GM10248 (cell line): ENCODE results near the gene CNOT1.

ENCODE experiments used
- CTCF ChIA-PET: fragments of 300-600 bp; sonication (Branson Sonifier 250); formaldehyde crosslinking; extraction: SDS; loops from one replicate; lab custom pipeline; 2021; ENCODE audit warnings: antibody characterized with exemption; lab: Yijun Ruan, JAX
- POLR2A ChIA-PET: fragments of 350-650 bp; sonication (Branson Sonifier 250); formaldehyde crosslinking; extraction: SDS; loops from one replicate; lab custom pipeline; 2020; ENCODE audit warnings: antibody characterized with exemption; lab: Yijun Ruan, JAX
- DNase-seq: peaks from one replicate; pipeline ENCODE4 v3.0.0; 2012; ENCODE audit errors: extremely low spot score
- TF ChIP-seq, protein P1 (sequence below): IDR thresholded peaks from 2 replicates; pipeline ENCODE4 v1.5.1; 2012; ENCODE audit warnings: mild to moderate bottlenecking, low read depth; ENCODE audit errors: extremely low read depth, missing control alignments, control extremely low read depth

CNOT1 gene

DNA sequence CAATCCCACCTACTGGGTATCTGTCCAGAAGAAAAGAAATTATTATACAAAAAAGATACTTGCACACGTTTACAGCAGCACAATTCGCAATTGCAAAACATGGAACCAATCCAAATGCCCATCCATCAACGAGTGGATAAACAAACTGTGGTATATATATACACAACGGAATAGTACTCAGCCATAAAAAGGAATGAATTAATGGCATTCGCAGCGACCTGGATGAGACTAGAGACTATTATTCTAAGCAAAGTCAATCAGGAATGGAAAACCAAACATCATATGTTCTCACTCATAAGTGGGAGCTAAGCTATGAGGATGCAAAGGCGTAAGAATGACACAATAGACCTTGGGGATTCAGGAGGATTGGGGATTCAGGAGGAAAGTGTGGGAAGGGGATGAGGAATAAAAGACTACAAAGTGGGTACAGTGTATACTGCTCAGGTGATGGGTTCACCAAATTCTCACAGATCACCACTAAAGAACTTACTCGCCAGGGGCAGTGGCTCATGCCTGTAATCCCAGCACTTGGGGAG is 21.0 kb downstream of the CNOT1 start:
- TF ChIP-seq, protein P1, sequence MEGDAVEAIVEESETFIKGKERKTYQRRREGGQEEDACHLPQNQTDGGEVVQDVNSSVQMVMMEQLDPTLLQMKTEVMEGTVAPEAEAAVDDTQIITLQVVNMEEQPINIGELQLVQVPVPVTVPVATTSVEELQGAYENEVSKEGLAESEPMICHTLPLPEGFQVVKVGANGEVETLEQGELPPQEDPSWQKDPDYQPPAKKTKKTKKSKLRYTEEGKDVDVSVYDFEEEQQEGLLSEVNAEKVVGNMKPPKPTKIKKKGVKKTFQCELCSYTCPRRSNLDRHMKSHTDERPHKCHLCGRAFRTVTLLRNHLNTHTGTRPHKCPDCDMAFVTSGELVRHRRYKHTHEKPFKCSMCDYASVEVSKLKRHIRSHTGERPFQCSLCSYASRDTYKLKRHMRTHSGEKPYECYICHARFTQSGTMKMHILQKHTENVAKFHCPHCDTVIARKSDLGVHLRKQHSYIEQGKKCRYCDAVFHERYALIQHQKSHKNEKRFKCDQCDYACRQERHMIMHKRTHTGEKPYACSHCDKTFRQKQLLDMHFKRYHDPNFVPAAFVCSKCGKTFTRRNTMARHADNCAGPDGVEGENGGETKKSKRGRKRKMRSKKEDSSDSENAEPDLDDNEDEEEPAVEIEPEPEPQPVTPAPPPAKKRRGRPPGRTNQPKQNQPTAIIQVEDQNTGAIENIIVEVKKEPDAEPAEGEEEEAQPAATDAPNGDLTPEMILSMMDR: no peak
- DNase-seq: no peak
- POLR2A ChIA-PET: no interaction called here
- CTCF ChIA-PET: interaction anchor here (1.4 kb wide), 1 partner anchor 15 kb away, joined by 3 read pairs; no protein-coding TSS in a partner anchor

DNA sequence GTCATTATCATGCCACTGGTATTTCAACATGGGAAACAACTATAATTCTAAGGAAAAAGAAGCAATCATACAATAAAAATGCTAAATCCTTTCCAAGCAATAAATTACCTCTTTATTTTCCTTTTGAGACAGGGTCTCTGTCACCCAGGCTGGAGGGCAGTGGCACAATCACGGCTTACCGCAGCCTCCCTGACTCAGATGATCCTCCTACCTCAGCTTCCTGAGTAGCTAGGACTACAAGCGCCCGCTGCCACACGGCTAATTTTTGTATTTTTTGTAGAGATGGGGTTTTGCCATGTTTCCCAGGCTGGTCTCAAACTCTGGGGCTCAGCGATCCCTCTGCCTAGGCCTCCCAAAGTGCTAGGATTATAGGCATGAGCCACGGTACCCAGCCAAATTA is 24.1 kb downstream of the CNOT1 start:
- ChIA-PET POLR2A (no interaction called here), CTCF (no interaction called here)
- TF ChIP-seq, protein P1: no peak
- no peak for DNase-seq

DNA sequence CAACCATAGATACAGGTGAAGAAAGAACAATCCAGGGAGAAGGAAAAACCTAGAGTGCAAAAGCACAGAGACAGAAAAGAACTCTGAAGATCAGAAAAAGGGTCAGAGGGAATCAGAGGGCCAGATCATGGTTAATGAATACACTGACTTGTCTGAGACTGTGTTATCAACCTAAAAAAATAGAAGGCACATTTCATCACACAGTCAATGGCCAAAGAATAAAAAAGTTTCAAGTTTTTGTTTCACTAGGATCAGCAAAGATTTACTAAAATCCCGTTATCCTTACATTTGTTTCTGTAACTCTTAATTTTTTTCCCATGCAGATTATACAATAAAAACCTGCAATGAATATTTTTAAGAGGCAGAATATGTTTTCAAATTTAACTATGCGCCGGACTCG is 38.5 kb downstream of the CNOT1 start:
- TF ChIP-seq, protein P1: no peak
- no peak for DNase-seq
- CTCF ChIA-PET: interaction anchor here (1.2 to 2.1 kb wide), 3 partner anchors 51 to 255 kb away, joined by 3 to 6 read pairs (median 3); no protein-coding TSS in a partner anchor
- POLR2A ChIA-PET: no interaction called here

DNA sequence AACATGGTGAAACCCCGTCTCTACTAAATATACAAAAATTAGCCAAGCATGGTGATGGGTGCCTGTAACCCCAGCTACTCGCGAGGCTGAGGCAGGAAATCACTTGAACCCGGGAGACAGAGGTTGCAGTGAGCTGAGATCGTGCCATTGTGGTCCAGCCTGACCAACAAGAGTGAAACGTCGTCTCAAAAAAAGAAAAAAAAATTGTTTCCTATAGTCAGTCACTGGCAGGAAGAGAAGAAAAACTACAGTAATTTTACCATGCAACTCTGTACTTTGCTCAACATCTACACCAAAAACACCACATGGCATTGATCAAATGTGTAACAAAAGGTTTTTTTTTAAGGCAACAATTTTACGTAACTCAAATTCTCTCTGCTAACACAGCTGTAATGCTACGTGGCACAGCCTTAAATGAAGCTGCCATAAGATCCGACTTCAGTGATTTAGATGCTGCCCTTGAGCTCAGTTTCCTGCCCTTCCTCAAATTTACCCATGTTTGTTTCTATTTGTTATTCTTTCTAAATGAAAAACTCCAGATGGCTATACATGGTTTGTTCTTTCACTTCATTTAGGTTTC is 40.2 kb downstream of the CNOT1 start:
- CTCF ChIA-PET: interaction anchor here (1.4 to 3.0 kb wide), 4 partner anchors 8 to 253 kb away, joined by 3 to 14 read pairs (median 5); no protein-coding TSS in a partner anchor

DNA sequence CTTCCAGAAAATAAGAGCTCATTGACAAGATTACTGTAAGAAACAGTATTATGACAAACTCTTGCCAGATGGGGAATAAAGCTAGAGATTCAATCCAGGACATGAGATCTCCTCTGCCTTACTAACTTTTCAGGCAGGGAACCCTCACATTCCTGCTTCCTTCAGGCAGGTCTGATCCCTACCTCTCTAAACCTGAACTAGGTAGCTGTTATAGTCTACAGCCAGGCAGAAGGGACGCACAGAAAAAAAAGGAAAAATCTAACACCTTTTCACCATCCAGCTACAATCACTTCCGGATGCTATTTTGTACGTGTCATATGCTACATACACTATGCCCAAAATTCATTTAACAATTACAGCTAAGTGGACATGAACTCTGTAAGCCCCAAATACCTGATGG is 41.2 kb downstream of the CNOT1 start:
- POLR2A ChIA-PET: no interaction called here
- CTCF ChIA-PET: interaction anchor here (1.3 to 3.0 kb wide), 5 partner anchors 9 to 69 kb away, joined by 3 to 14 read pairs (median 3); no protein-coding TSS in a partner anchor
- TF ChIP-seq, protein P1: no peak
- DNase-seq: no peak

More for the DNA sequence above, 40.2 kb downstream of the CNOT1 start:
- POLR2A ChIA-PET: interaction anchor here (0.6 kb wide), 1 partner anchor 63 kb away, joined by 8 read pairs; no protein-coding TSS in a partner anchor
- no peak for DNase-seq
- TF ChIP-seq, protein P1: no peak

DNA sequence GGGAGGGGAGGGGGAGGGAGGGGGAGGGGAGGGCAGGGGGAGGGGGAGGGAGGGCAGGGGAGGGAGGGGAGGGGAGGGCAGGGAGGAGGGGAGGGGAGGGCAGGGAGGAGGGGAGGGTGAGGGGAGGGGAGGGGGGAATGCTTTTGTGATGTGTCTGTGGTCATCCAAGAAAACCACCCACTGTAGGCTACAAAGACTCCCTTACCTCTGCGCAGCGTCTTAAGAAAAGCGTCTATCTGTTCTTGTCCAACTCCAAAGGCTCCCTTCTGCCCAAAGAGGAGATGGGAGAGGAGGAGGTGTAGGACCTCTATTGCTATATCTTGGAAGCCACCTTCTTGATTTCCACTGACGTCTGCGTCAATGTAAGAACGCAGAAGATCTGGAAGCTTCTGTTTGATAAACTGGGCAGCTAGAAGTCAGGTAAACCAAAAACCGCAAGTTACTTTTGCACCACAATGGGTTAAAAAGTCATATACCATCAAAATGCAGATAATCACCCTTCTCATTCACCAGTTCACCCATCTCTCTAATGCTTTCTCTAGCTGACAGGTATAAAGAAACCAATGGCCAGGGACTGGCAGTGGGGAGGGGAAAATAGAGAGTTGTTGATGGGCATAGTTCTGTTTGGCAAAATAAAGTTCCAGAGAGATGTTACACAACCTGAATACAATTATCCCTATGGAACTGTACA is 43.1 kb downstream of the CNOT1 start:
- POLR2A ChIA-PET: no interaction called here
- CTCF ChIA-PET: interaction anchor here (0.9 kb wide), 1 partner anchor 35 kb away, joined by 3 read pairs; no protein-coding TSS in a partner anchor
- no peak for DNase-seq
- TF ChIP-seq, protein P1: no peak
